NCI-H1694 (cell line): ENCODE data around the gene MARCO.

Experiments
- DNase-seq: peaks from one replicate; lab custom pipeline; 2025; lab: John Stamatoyannopoulos, UW

Gene MARCO

GRCh38 chr2:118942031-118942430 is at the start of gene MARCO:
Gene MARCO (plus strand): TSS chr2:118942194. CDS start chr2:118942301, 107 bp downstream.
- DNase-seq = no peak

DNA sequence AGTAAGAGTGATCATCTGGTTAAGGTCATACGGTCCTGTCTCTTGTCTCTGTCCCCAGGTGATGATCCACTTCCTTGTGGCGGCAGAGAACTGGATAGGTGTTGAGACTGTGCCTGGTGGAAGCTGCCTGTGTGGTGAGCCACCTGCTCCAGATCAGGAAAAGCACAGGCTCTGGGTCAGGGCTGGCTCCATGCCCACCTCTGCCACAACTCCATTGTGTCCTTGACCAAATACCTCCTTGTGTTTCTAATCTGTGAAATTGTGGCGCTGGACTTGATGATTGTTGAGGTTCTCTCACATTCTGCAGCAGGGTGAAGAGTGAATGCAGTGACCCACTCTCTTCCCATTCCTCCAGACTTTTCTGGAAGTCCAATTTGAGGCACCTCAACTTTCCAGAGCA is 48.9 kb upstream of the MARCO start:
- no peak for DNase-seq

- DNase-seq = no peak
Observed at GRCh38 chr2:118902266-118903028, 39.5 kb upstream of the MARCO start.

DNA sequence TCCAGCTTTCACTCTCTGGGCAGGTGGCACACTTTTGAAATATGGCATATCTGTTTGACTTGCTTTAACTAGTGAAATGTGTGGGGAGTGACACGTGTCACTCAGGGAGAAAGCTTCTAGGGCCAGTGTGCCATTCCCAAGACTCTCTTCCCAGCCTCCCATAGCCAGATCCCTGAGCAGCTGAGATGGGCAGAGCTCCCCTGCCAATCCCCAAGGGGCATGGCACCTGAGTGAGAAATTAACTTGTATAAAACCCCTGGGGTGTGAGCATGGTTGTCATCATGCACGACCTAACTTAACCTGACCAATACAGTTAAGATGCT is 39.0 kb upstream of the MARCO start:
- DNase-seq = no peak

GRCh38 chr2:118903551-118904479 is 38.2 kb upstream of the MARCO start:
- no peak for DNase-seq

DNA sequence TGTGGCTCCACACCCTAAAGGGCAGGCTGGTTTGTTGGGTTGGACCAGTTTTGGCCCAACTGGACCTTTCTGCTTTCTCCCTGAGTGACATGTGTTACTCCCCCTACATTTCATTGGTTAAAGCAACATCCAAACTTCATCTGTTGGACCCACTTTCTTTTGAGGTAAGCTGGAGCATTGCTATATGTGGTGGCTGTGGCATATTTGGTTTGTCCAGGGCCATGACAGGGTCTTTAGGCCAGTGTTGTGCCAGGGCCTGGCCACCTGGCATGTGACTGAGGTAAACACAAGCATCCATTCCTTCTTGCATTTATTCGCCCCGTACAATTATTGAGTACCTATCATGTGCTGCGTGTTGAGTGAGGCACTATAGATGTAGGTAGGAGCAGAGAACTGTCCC is 36.8 kb upstream of the MARCO start:
- no peak for DNase-seq

GRCh38 chr2:118906186-118906585 is 35.8 kb upstream of the MARCO start:
- no peak for DNase-seq

DNA sequence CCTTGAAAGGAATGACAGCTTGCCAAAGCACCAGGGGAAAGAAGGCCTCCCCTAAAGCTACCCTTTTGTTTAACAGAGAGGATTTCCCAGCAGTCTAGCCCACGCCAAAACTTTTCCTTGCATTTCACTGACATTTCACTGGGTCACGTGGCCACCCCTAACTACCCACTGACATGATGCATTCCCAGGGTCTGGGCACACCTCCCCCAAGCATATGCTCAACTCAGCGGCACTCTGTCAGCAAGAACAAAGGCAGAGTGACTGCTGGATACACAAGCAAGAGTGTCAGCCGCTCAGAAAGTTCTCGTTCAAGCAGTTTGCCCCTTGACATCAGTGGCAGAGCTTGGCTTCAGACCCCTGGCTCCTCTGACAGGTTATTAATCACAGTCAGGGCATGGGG is 34.2 kb upstream of the MARCO start:
- DNase-seq = no peak

DNA sequence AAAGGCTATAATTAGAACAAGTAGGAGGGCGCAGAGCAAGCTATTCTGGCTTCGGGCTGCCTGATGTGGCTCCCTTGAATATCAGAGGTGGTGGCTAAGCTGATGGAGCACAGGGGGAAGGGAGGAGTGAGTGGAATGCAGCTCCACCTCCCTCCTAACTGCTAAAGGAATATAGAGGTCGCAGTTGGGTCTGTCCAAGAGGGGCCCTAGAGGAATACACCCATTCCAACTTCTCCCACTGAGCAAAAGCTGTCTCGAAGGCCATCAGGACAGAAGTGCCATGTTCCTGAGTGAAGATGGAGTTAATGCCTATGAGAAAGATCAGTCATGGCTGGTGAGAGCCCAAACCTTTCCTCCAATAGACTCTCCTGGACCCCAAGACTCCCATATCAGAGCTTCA is 32.8 kb upstream of the MARCO start:
- DNase-seq = no peak

GRCh38 chr2:118911166-118911856 is 30.7 kb upstream of the MARCO start:
- DNase-seq = no peak

- DNase-seq = no peak
Observed at GRCh38 chr2:118911936-118912335, 30.1 kb upstream of the MARCO start.

- no peak for DNase-seq
Observed at GRCh38 chr2:118913131-118913802, 28.7 kb upstream of the MARCO start.

- DNase-seq = no peak
Observed at GRCh38 chr2:118913803-118914645, 28.0 kb upstream of the MARCO start.

GRCh38 chr2:118914721-118915453 is 27.1 kb upstream of the MARCO start:
- no peak for DNase-seq

GRCh38 chr2:118918017-118918416 is 24.0 kb upstream of the MARCO start:
- DNase-seq = no peak

DNA sequence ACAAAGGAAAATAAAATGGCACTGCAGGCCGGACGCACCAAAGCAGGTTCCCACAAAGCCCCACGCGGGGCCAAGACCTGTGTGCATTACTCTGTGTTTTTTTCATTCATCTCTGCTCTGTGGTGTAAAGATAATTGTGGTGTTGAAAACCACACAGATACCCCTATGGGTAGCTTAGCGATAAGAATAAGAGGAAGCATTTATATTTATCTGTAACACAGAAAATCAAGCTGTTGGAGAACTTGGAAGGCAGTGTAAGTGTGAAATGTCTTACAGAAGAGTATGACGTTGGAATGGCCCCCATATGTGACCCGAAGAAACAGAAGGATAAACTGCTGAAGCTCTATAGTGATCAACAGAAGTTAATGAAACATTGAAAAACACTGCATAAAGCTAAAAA is 20.3 kb upstream of the MARCO start:
- no peak for DNase-seq

GRCh38 chr2:118922254-118922653 is 19.7 kb upstream of the MARCO start:
- DNase-seq = no peak

DNA sequence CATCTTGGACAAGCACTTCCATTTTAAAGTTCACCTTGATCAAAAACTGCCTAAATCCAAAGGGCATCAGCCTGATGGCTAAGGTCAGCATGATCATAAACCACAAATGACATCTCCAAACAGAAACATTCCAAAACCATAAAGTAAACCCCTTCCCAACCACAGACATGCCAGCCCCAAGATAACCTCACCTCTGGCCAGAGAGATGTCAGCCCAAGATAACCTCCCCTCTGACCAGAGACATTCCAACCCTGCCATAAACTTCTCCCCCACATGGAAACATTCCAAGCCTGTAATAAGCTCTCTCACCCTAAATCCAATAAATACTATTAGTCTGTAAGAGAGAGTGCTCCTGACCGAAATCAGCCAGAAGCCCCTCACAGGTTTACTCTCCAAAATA is 18.6 kb upstream of the MARCO start:
- no peak for DNase-seq

- DNase-seq = no peak
Observed at GRCh38 chr2:118925476-118925875, 16.5 kb upstream of the MARCO start.

DNA sequence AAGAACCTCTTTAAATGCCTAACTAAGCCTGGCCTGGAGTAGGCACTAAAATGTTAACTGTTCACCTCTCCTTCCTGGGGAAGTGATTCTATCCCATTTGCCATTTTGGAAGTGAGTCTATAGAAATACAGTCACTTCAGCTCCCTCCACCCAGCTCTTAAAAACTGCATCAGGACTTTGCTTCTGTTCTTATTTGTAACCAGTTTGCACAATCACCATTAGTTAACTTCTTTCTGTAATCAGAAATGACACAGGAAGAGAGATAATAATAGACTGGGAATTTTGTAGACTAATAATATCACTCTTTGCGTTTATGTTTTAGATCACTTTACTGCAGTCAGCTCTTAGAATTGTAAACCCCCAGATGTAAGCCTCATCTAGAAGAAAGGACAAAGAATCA is 16.0 kb upstream of the MARCO start:
- DNase-seq = no peak

- no peak for DNase-seq
Observed at GRCh38 chr2:118929059-118929458, 12.9 kb upstream of the MARCO start.
